SK-N-SH (cell line): ENCODE results near the gene WHRN. TPM values are rescaled to one million over a fixed set of nuclear protein-coding genes. Genes with fewer than 3 reads are reported as not detected.

Experiments used
- CTCF ChIA-PET: fragments of 300-600, 350-600 bp; formaldehyde crosslinking; extraction: SDS; loops from one replicate; lab custom pipeline; 2021; lab: Yijun Ruan, JAX
- POLR2A ChIA-PET: fragments of 350-600 bp; sonication (Branson Sonifier 250); formaldehyde crosslinking; extraction: SDS; loops from one replicate; lab custom pipeline; 2020; ENCODE audit warnings: antibody characterized with exemption, inconsistent platforms; lab: Yijun Ruan, JAX
- DNase-seq: peaks from one replicate; pipeline ENCODE4 v3.0.0; 2012
- H2AFZ ChIP-seq: fragments of 200-600 bp; sonication (generic); 2 replicates; pipeline ENCODE4 v1.8.1; 2016; ENCODE audit warnings: antibody characterized with exemption, mild to moderate bottlenecking, low read depth
- H3F3A ChIP-seq: fragments of 200-600 bp; sonication (generic); replicated peaks from 2 replicates; pipeline ENCODE3; 2016; ENCODE audit warnings: antibody characterized with exemption, mild to moderate bottlenecking; ENCODE audit not compliant: insufficient read depth
- H3K27ac ChIP-seq, 2 experiments: fragments of 200-500 bp in 1 of 2; fragments of 200-600 bp in 1 of 2; sonication (Bioruptor generic) in 1 of 2; sonication (generic), shearing (Covaris generic) in 1 of 2; 2 replicates each; pipeline versions ENCODE4 v1.5.1 to v1.6.1; 2014 to 2016; ENCODE audit warnings: low read depth in 2 of 2, inconsistent platforms in 1 of 2, low read length in 1 of 2, mild to moderate bottlenecking in 1 of 2, mixed read lengths in 1 of 2
- H3K27me3 ChIP-seq: fragments of 200-600 bp; sonication (generic), shearing (Covaris generic); 2 replicates; pipeline ENCODE4 v1.6.1; 2016; ENCODE audit warnings: mixed run types; ENCODE audit not compliant: insufficient read depth
- H3K36me3 ChIP-seq, 2 experiments: fragments of 200-500 bp in 1 of 2; fragments of 200-600 bp in 1 of 2; sonication (Bioruptor generic) in 1 of 2; sonication (generic) in 1 of 2; replicated peaks in 1 of 2; 2 replicates each; pipeline versions ENCODE3 to v1.5.1; 2014 to 2016; ENCODE audit warnings: low read length in 1 of 2, mild to moderate bottlenecking in 1 of 2; ENCODE audit not compliant: insufficient read depth in 2 of 2, control insufficient read depth in 1 of 2
- H3K4me1 ChIP-seq, 2 experiments: fragments of 200-500 bp in 1 of 2; fragments of 200-600 bp in 1 of 2; sonication (Bioruptor generic) in 1 of 2; sonication (generic), shearing (Covaris generic) in 1 of 2; 2 replicates each; pipeline versions ENCODE4 v1.5.1 to v1.6.1; 2014 to 2016; ENCODE audit warnings: low read depth in 1 of 2, low read length in 1 of 2, mixed run types in 1 of 2; ENCODE audit not compliant: insufficient read depth in 2 of 2, control insufficient read depth in 1 of 2
- H3K4me2 ChIP-seq: fragments of 200-600 bp; sonication (generic), shearing (Covaris generic); 2 replicates; pipeline ENCODE4 v1.6.1; 2017; ENCODE audit warnings: mixed run types
- H3K4me3 ChIP-seq, 2 experiments: fragments of 200-500 bp in 1 of 2; fragments of 200-600 bp in 1 of 2; sonication (Bioruptor generic) in 1 of 2; sonication (generic), shearing (Covaris generic) in 1 of 2; 2 replicates each; pipeline versions ENCODE4 v1.5.1 to v1.8.1; 2014 to 2016; ENCODE audit warnings: low read depth in 2 of 2, inconsistent platforms in 1 of 2, low read length in 1 of 2, mild to moderate bottlenecking in 1 of 2, mixed read lengths in 1 of 2, moderate library complexity in 1 of 2
- H3K79me2 ChIP-seq: fragments of 200-600 bp; sonication (generic); 2 replicates; pipeline ENCODE4 v1.8.1; 2017; ENCODE audit warnings: mild to moderate bottlenecking; ENCODE audit not compliant: insufficient read depth
- H3K9ac ChIP-seq: fragments of 200-600 bp; sonication (generic); 2 replicates; pipeline ENCODE4 v1.6.1; 2017; ENCODE audit warnings: mixed run types
- H3K9me2 ChIP-seq: fragments of 200-600 bp; sonication (generic); 2 replicates; pipeline ENCODE4 v1.6.1; 2017; ENCODE audit warnings: mixed run types
- H3K9me3 ChIP-seq: fragments of 200-600 bp; sonication (generic); 2 replicates; pipeline ENCODE4 v1.6.1; 2017; ENCODE audit warnings: mixed run types, mild to moderate bottlenecking, moderate library complexity
- H4K20me1 ChIP-seq: fragments of 200-600 bp; sonication (generic); 2 replicates; pipeline ENCODE4 v1.6.1; 2017; ENCODE audit warnings: mild to moderate bottlenecking, mixed run types; ENCODE audit not compliant: insufficient read depth
- CHD2 ChIP-seq: fragments of 150-350 bp; IDR thresholded peaks from 2 replicates; pipeline ENCODE4 v1.6.1; 2018; ENCODE audit warnings: low read length; ENCODE audit not compliant: partially characterized antibody
- ELF1 ChIP-seq: IDR thresholded peaks from 2 replicates; pipeline ENCODE4 v1.4.0; 2012
- EZH2phosphoT487 ChIP-seq: fragments of 200-600 bp; sonication (generic); IDR thresholded peaks from 2 replicates; pipeline ENCODE4 v1.6.1; 2017; ENCODE audit warnings: low read depth, mixed run types, mild to moderate bottlenecking, antibody characterized with exemption, moderate library complexity, borderline replicate concordance
- FOSL2 ChIP-seq: IDR thresholded peaks from 2 replicates; pipeline ENCODE4 v1.4.0; 2012; ENCODE audit warnings: low read depth, mild to moderate bottlenecking, moderate library complexity, borderline replicate concordance
- FOXM1 ChIP-seq: IDR thresholded peaks from 2 replicates; pipeline ENCODE4 v1.4.0; 2012; ENCODE audit warnings: low read depth, mild to moderate bottlenecking
- GABPA ChIP-seq: IDR thresholded peaks from 2 replicates; pipeline ENCODE4 v1.4.0; 2012; ENCODE audit warnings: low read depth, mild to moderate bottlenecking
- GATA2 ChIP-seq: sonication (generic); formaldehyde crosslinking; IDR thresholded peaks from 2 replicates; pipeline ENCODE4 v1.5.0; 2020; ENCODE audit warnings: mild to moderate bottlenecking, missing genetic modification reagents
- MXI1 ChIP-seq: IDR thresholded peaks from 2 replicates; pipeline ENCODE4 v1.6.1; 2012; ENCODE audit warnings: mild to moderate bottlenecking, low read depth, low read length, improper control_type of control experiment
- NFIC ChIP-seq: IDR thresholded peaks from 2 replicates; pipeline ENCODE4 v1.4.0; 2012; ENCODE audit warnings: borderline replicate concordance
- RAD21 ChIP-seq: IDR thresholded peaks from 2 replicates; pipeline ENCODE4 v1.6.1; 2012; ENCODE audit warnings: mild to moderate bottlenecking, low read length
- RCOR1 ChIP-seq: fragments of 150-350 bp; IDR thresholded peaks from 2 replicates; pipeline ENCODE4 v1.6.1; 2017; ENCODE audit warnings: antibody characterized with exemption, low read length
- RFX5 ChIP-seq: IDR thresholded peaks from 2 replicates; pipeline ENCODE4 v1.6.1; 2012; ENCODE audit warnings: mild to moderate bottlenecking, improper control_type of control experiment, low read length
- SMC3 ChIP-seq: IDR thresholded peaks from 2 replicates; pipeline ENCODE4 v1.6.1; 2012; ENCODE audit warnings: low read depth, low read length, improper control_type of control experiment
- TAF1 ChIP-seq: IDR thresholded peaks from 2 replicates; pipeline ENCODE4 v1.6.1; 2012; ENCODE audit warnings: low read depth, mild to moderate bottlenecking, low read length, moderate library complexity, borderline replicate concordance
- TCF12 ChIP-seq: IDR thresholded peaks from 2 replicates; pipeline ENCODE4 v1.4.0; 2012
- WGBS: methylation state at CpG from one replicate; pipeline ENCODE4 v1.1.6; 2017; ENCODE audit warnings: low lambda C conversion rate; 5-methylcytosine and 5-hydroxymethylcytosine counted together
- polyA plus RNA-seq, 3 experiments: library from polyadenylated mRNA; depleted of rRNA; stranded (reverse); fragments of >200 nt; gene quantifications; 2 replicates each; pipeline ENCODE4 v1.2.3, GENCODE V29; 2012
- TF ChIP-seq, protein P1 (sequence below): IDR thresholded peaks from 2 replicates; pipeline ENCODE4 v1.4.0; 2012; ENCODE audit warnings: low read depth, borderline replicate concordance
- TF ChIP-seq, protein P2 (sequence below): fragments of 200-600 bp; sonication (generic); IDR thresholded peaks from 2 replicates; pipeline ENCODE4 v1.6.1; 2017; ENCODE audit warnings: antibody characterized with exemption, mild to moderate bottlenecking, moderate library complexity
- TF ChIP-seq, protein P3 (sequence below): IDR thresholded peaks from 2 replicates; pipeline ENCODE4 v1.4.0; 2012; ENCODE audit warnings: low read depth

WHRN gene
- polyA plus RNA-seq, 1 of the 3 experiments (the other 2 are of a cell fraction) = 4.6 TPM

DNA sequence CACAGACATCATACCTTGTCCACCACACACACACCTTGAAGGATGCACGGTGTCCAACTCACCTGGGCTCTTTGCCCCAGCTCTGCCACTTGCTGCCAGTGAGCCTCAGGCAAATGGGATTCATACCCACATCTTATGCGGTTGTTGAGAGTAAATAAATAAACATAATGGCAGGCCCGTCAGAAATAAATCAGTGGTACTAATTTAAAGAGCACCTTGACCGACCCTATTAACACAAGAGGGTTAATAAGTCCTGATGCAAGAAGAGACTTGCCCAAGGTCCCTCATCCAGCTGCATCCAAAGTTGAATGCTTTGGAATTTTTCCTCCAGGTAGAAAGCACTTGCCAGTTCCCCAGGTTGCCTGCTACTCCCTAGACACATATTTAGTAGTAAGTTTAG lies 105.9 kb downstream of the WHRN start:
- Histone ChIP-seq H3K9me3 (no peaks in the 10 kb centered on the region), H3K27me3 (no peaks in the 10 kb centered on the region), H3K9me2 (no peaks in the 10 kb centered on the region), H3K4me1 (peaks cover 0 to 22% of the 10 kb centered on the region in 2 experiments; a peak in 1 of 4 replicates), H3F3A (peaks cover 5% of the 10 kb centered on the region), H3K9ac (no peak overlapping the region), H3K4me3 (no peak overlapping the region), H3K36me3 (no peaks in the 10 kb centered on the region), H3K4me2 (no peak overlapping the region), H3K79me2 (no peaks in the 10 kb centered on the region)
- CTCF ChIA-PET = interaction anchor here (0.7 to 1.5 kb wide), 3 partner anchors 9 to 615 kb away, joined by 3 to 8 read pairs (median 3); no protein-coding TSS in a partner anchor
- POLR2A ChIA-PET = no interaction called here
- WGBS = 85% methylated on average over 4 of the region's 4 CpGs
- no peak for TF ChIP-seq GABPA
- no peak for TF ChIP-seq MXI1
- TF ChIP-seq TCF12 = no peak
- TF ChIP-seq, protein P1, sequence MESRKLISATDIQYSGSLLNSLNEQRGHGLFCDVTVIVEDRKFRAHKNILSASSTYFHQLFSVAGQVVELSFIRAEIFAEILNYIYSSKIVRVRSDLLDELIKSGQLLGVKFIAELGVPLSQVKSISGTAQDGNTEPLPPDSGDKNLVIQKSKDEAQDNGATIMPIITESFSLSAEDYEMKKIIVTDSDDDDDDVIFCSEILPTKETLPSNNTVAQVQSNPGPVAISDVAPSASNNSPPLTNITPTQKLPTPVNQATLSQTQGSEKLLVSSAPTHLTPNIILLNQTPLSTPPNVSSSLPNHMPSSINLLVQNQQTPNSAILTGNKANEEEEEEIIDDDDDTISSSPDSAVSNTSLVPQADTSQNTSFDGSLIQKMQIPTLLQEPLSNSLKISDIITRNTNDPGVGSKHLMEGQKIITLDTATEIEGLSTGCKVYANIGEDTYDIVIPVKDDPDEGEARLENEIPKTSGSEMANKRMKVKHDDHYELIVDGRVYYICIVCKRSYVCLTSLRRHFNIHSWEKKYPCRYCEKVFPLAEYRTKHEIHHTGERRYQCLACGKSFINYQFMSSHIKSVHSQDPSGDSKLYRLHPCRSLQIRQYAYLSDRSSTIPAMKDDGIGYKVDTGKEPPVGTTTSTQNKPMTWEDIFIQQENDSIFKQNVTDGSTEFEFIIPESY = no peak
- TF ChIP-seq TAF1 = no peak
- TF ChIP-seq, protein P2, sequence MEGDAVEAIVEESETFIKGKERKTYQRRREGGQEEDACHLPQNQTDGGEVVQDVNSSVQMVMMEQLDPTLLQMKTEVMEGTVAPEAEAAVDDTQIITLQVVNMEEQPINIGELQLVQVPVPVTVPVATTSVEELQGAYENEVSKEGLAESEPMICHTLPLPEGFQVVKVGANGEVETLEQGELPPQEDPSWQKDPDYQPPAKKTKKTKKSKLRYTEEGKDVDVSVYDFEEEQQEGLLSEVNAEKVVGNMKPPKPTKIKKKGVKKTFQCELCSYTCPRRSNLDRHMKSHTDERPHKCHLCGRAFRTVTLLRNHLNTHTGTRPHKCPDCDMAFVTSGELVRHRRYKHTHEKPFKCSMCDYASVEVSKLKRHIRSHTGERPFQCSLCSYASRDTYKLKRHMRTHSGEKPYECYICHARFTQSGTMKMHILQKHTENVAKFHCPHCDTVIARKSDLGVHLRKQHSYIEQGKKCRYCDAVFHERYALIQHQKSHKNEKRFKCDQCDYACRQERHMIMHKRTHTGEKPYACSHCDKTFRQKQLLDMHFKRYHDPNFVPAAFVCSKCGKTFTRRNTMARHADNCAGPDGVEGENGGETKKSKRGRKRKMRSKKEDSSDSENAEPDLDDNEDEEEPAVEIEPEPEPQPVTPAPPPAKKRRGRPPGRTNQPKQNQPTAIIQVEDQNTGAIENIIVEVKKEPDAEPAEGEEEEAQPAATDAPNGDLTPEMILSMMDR = no peak
- TF ChIP-seq EZH2phosphoT487 = no peak
- TF ChIP-seq FOXM1 = no peak
- TF ChIP-seq, all 33 proteins: peak for 0
- Histone ChIP-seq H4K20me1 (no peaks in the 10 kb centered on the region), H3K27ac (no peak overlapping the region), H2AFZ (no peak overlapping the region)
- no peak for DNase-seq

DNA sequence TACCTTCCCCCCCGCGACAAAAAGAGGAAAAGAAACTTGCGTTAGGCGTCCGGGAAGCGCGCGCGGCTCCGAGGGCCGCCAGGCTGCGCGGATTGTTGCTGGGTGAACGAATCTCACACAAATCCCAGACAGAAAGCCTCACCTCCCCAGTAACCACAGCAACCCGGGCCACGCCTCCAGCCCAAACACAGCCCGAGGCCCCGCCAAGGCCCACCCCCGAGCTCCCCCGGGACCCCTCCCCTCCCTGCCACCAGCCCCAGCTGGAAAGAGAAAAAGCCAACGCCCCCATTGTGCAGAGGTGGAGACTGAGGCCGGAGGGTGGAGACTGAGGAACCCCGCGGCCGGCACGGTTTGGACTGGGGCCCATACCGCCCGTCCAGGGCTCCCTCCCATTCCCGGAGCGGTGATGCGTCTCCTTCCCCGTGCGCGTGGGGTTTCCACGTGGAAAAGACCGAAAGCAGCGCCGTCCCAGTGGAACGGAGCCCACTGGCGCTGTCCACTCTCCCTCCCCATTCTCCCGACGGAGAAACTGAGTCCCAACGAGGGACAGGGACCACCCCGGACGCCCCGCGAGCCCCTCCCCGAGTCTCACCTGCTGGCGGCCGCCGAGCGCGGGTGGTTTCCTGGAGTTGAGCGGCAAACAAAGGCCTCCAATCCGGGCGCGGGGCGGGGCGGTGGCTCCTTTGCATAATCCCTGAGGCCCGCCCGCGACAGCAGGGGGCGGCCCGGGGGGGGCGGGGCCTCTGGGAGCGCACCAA lies 107.2 kb downstream of the WHRN start:
- H3K27ac ChIP-seq = no peak overlapping the region
- WGBS = 4% methylated on average over 21 of the region's 66 CpGs
- H2AFZ ChIP-seq = peak overlapping the region; percentile 94; the same call in 1 of the 2 replicates
- peak overlapping the region; percentile 97 for H3K4me2 ChIP-seq
- no peaks in the 10 kb centered on the region for H3K79me2 ChIP-seq
- H3K9me3 ChIP-seq = no peaks in the 10 kb centered on the region
- H4K20me1 ChIP-seq = no peaks in the 10 kb centered on the region
- peak overlapping the region; percentile 71 for H3K9ac ChIP-seq
- no peaks in the 10 kb centered on the region for H3K9me2 ChIP-seq
- H3F3A ChIP-seq = peaks cover 8% of the 10 kb centered on the region
- DNase-seq = peak; percentile 99
- H3K4me3 ChIP-seq = peak overlapping the region; percentile 72 to 76
- CTCF ChIA-PET = interaction anchor here (0.7 to 3.6 kb wide), 5 partner anchors 8 to 264 kb away, joined by 4 to 22 read pairs (median 5); no protein-coding TSS in a partner anchor
- peaks cover 0 to 22% of the 10 kb centered on the region in 2 experiments; a peak in 1 of 4 replicates for H3K4me1 ChIP-seq
- H3K27me3 ChIP-seq = no peaks in the 10 kb centered on the region
- H3K36me3 ChIP-seq = no peaks in the 10 kb centered on the region
- POLR2A ChIA-PET = no interaction called here
- TF ChIP-seq CHD2 (no peak), GATA2 (CRISPR knock-in tag) (no peak), NFIC (0 out of 2 replicates have a peak, but pooled peaks have one; percentile 11), RFX5 (0 out of 2 replicates have a peak, but pooled peaks have one; percentile 9), FOXM1 (no peak), RCOR1 (no peak), TCF12 (no peak), ELF1 (no peak), SMC3 (no peak), RAD21 (no peak), FOSL2 (no peak)
- TF ChIP-seq, protein P2 = no peak
- TF ChIP-seq, protein P3, sequence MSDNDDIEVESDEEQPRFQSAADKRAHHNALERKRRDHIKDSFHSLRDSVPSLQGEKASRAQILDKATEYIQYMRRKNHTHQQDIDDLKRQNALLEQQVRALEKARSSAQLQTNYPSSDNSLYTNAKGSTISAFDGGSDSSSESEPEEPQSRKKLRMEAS = no peak; the same call in 1 of the 2 replicates
- TF ChIP-seq, protein P1 = no peak
